HG03045 (cell line): ENCODE data around the gene CENPV.

Experiments used
- ATAC-seq: cut with Tn5 transposase; IDR thresholded peaks from one replicate; pipeline ENCODE4 v1.9.1; 2021; ENCODE audit warnings: mild to moderate bottlenecking, moderate library complexity; ENCODE audit not compliant: unreplicated experiment

CENPV gene

DNA sequence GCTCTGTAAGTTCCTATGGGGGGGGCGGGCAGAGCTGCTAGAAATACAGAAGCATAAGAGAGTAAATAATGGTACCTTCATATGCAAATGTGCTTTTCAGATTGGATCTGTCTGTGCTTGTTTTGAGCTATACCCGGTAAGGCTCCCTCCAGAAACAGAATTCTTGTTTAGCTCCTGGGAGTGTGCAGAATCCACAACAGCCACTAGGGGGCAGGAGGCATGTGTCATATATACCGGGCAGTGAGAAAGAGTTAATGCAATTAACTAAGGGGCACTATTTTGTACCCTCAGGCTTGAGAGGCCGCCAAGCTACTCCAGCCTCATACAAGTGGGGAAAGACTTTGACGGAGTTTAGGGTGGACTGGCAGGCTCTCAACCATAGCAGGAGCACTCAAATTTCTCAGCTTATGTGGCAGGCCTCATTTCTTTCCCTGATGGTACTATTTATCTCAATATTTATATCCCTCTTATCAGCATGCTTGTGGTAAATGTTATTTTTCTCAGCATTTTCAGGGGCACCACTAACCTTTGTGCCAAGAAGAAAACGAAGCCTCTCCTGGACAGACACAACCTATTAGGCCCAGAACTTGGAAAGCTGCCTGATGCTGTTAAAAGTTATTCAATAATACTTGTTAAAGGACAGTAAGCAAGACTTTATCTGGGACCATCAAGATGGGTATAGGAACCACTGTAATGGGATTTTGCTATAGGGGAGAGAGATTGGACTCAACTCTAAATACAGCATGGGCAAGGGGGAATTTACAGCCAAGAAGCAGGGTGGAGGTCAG is 10.7 kb upstream of the CENPV start:
- ATAC-seq = peak; percentile 59

DNA sequence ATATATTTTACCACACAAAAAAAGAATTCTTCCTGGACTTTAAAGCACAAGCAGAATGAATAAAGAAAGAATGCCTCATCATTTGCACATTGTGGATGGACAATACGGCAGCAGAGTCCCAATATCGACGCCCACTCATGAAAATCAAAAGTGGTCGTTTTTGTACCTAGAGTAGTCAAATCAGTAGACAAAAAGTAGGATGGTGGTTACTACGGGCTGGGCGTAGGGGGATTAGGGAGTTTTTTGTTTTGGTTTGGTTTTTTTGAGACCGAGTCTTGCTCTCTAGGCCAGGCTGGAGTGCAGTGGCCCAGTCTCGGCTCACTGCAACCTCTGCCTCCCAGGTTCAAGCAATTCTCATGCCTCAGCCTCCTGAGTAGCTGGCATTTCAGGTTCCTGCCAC is 8.6 kb upstream of the CENPV start:
- ATAC-seq = peak; percentile 40

DNA sequence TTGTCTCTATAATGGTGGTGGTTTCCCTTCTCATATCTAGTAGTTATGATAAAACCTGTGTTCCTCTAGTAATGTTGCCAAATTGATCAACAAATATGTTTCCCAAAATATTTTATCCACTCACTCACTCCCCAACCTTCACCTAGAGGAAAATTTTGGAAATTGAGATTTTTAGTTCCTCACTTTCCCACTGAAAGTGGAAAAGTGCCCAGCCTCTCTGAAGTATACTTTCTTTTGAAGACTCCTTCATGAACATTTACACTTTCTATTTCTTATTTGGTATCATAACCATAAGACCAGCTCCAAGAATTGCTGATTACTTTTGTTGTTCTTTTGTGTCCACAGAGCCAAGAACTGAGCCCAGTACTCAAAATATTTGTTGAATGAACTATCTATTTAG is 5.1 kb upstream of the CENPV start:
- no peak for ATAC-seq

DNA sequence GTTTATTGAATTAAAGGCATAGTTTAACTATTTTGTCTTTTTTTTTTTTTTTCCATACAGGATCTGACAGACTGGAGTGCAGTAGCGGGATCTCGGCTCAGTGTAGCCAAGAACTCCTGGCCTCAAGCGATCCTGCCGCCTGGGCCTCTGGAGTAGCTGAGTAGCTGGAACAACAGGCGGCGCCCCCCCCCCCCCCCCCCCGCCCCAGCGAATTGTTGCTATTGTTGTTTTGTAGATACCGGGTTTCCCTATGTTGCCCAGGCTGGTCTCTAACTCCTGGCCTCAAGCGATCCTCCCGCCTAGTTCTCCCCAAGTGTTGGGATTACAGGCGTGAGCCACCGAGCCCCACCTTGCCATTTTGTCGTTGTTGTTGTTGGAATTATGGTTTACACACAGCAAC is 1.3 kb upstream of the CENPV start:
- ATAC-seq = no peak

- ATAC-seq = peak; percentile 34
These were observed 477 bp downstream of the CENPV start for GRCh38 chr17:16352667-16353316.

DNA sequence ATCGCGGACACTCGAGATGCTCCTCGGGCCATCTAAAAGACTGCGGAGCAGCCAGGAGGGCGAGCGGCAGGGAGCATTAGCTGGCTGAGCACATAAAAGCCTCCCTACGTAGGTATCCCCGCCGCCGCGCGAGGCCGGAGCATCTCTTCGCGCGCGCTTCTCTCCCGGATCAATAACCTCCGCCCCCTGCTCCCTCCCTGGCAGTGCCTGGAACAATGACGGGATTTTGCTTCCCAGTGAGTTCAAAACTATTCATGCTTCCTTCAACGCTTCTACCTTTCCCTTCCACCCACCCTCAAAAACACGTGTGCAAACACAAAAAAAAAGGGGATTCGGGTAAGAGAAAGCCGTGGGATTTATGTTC is 984 bp downstream of the CENPV start:
- ATAC-seq = no peak

- ATAC-seq = no peak
These were observed 1.4 kb downstream of the CENPV start for GRCh38 chr17:16351831-16352230.

GRCh38 chr17:16349431-16349830 is 3.8 kb downstream of the CENPV start:
- no peak for ATAC-seq

- no peak for ATAC-seq
These were observed 4.7 kb downstream of the CENPV start for GRCh38 chr17:16348586-16348985.

GRCh38 chr17:16346721-16347271 is 6.5 kb downstream of the CENPV start:
- no peak for ATAC-seq

DNA sequence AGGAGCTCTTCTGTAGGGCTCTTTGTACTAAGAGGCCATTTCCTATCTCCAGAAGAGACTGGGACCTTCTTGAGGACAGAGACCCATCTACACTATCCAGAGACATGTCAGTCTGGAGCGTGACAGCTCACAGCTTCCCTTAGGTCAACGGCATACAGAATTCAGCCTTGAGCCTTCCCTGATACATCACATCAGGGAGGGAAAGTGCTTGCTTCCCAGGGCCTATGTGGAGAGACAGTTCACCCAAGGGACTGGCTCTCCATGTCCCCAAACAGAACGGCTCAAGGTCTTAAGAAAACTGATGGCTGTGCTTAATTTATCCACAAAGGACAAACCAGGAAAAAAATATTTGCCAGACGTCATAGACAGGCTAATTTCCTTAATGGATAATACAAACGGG is 7.7 kb downstream of the CENPV start:
- ATAC-seq = no peak

- no peak for ATAC-seq
These were observed 9.7 kb downstream of the CENPV start for GRCh38 chr17:16343569-16343968.

DNA sequence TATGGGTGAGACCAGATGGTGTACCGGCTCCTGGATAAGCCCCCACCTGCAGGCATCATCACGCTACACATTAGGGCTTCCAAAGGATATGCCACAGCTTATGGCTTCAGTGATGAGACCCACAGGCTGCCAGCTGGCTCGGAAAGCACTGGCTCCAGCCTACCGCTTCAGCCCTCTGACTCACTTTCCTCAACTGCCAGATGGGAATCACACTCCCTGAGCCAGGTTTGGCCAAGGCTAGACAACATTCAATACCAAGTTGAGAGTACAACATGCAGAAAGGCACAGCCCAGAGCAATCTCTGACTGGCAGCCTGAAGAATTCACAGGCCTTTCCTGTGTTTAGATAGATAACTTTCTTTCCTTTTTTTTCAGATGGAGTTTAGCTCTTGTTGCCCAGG is 10.3 kb downstream of the CENPV start:
- ATAC-seq = no peak

GRCh38 chr17:16339959-16340358 is 13.3 kb downstream of the CENPV start:
- no peak for ATAC-seq

DNA sequence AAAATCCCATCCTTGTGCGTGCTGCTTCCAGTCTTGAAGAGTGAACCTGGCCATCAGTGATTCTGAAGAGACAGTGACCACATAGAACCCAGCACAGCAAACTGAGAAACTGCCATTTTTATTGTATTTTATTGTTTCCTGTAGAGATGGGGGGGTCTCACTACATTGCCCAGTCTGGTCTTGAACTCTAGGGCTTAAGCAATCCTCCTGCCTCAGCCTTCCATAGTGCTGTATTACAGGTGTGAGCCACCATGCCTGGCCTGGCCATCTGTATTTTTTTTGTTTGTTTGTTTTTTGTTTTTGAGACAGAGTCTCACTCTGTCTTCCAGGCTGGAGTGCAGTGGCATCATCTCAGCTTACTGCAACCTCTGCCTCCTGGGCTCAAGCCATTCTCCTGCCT is 13.9 kb downstream of the CENPV start:
- no peak for ATAC-seq

DNA sequence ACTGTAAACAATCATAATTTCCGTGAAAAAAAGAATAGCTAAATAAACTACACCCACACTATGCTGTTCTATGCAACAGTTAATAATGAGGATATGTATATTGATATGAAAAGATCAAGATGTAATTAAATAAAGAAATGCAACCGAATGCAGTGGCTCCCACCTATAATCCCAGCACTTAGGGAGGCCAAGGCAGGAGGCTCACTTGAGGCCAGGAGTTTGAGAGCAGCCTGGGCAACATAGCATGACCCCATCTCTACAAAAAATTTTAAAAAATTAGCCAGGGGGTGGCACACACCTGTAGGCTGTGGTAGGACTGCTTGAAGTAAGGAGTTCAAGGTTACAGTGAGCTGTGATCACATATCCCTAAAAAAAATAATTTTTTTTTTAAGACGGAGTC is 14.9 kb downstream of the CENPV start:
- no peak for ATAC-seq

DNA sequence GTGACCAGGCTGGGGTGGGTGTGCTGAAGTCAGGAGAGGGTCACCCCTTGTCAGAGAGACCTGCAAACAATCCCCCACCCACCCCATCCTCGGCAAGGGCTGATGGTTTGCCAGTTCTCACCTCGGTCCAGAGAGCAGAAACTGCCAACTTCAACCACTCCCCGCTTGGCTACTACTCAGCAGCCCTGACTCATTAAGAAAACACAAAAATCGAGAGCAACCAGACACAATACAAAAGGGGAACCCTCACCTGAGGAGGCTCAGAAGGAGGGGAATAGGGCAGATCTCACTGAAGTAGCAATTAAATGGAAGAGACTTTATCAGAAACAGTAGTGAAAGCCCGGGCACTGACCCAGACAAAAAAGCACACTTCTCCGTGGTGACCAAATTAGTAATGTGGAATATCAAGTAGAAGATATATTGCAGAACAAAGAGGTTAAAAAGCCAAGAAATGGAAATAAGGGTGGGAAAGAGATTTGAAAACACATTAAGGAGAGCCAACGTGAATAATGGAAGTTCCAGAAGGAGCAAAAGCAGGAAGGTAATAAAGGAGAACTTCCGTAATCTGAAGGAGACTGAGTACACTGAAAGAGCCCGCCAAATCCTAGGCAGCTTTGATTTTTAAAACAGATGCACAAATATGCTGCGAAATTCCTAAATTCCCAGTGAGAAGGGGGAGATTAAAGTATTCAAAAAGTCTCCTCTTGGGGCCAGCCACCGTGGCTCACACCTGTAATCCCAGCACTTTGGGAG is 23.6 kb downstream of the CENPV start:
- ATAC-seq = no peak

- ATAC-seq = no peak
These were observed 24.3 kb downstream of the CENPV start for GRCh38 chr17:16328997-16329396.

DNA sequence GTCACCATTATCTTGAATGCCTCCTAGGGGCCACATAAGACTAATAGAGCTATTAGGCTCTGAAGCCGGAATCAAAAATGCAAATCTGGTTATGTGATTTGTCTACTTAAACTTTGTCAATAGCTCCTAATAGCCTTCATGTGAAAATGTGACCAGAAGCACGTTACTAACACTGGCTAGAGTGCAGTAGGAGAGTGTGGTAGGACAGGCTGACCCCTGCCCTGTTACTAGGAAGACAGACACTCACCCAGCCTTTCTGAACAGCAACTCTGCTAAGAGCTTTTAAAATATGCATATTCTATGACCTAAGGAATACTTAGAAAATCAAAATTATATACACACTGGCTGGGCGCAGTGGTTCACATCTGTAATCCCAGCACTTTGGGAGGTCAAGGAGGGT is 26.3 kb downstream of the CENPV start:
- ATAC-seq = no peak

DNA sequence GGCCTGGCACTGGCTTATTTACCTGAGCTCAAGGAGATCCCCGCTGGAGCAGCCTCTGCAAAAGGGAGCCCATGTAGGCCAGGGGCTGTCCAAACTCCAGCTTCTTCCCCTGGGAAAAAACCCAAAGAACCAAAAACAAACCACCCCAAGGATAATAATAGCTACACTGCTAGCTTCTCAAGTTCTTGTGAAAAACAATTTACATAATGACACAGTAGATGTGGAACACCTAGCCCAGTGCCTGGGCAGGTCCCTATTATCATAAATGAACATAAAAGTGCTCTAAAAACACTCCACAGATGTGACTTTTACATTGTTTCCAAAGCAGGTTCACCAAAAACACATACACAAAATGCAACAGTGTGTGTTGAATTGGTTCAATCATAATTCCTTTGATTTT is 27.3 kb downstream of the CENPV start:
- no peak for ATAC-seq

GRCh38 chr17:16322636-16323035 is 30.6 kb downstream of the CENPV start:
- no peak for ATAC-seq

DNA sequence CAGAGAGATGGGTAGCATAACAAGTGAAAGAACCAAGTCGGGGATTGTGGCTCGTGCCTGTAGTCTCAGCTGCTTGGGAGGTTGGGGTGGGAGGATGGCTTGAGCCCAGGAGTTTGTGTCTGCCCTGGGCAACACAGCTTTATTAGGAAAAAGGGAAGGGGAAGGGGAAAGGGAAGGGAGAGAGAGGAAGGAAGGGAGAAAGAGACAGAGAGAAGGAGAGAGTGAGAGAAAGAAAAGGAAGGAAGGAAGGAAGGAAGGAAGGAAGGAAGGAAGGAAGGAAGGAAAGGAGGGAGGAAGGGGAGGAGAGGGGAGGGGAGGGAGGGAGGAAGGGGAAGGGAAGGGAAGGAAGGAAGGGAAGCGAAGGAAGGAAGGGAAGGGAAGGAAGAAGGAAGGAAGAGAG is 33.3 kb downstream of the CENPV start:
- no peak for ATAC-seq
